ENCODE data around the gene GIPC1. TPM values are rescaled to one million over a fixed set of nuclear protein-coding genes. Genes with fewer than 3 reads are reported as not detected.

GIPC1 gene
- total and polyA plus RNA-seq, 9 of the 15 experiments (the other 6 are each of a cell fraction or from before 2014, with no cell fraction given): 0.49 to 54.7 (median 24.8) TPM

GRCh38 chr19:14496029-14496833 is at the start of gene GIPC1 (continued):
- peak; percentile 71; the same call in 1 of the 2 replicates for TF ChIP-seq MITF (IDR thresholded peaks at IDR 0.05)
- peak; percentile 94 for TF ChIP-seq JUND (IDR thresholded peaks at IDR 0.05; ENCODE audit: borderline replicate concordance, low read depth, low read length)
- TF ChIP-seq JUND (tag; IDR thresholded peaks at IDR 0.05; ENCODE audit: borderline replicate concordance, low read depth, low read length): peak; percentile 15; the same call in 1 of the 3 replicates
- peak; percentile 90 for TF ChIP-seq MYC (IDR thresholded peaks at IDR 0.05; ENCODE audit: low read depth, low read length)
- TF ChIP-seq MYC (CRISPR knock-in tag; IDR thresholded peaks at IDR 0.05; ENCODE audit: borderline replicate concordance, low read depth): no peak; the same call in 1 of the 2 replicates
- TF ChIP-seq KLF13 (tag; IDR thresholded peaks at IDR 0.05; ENCODE audit: borderline replicate concordance, low read depth): no peak
- TF ChIP-seq CTCF (IDR thresholded peaks at IDR 0.05 in 2 of 3, conservative IDR thresholded peaks at IDR 0.05 in 1 of 3; ENCODE audit: insufficient read depth in 2 of 3, low read depth in 1 of 3, low read length in 3 of 3): no peak
- TF ChIP-seq TFAM (CRISPR knock-in tag; conservative IDR thresholded peaks at IDR 0.05): no peak
- no peak for TF ChIP-seq E4F1 (CRISPR knock-in tag; IDR thresholded peaks at IDR 0.05; ENCODE audit: borderline replicate concordance)
- 0 out of 2 replicates have a peak, but pooled peaks have one; percentile 4 for TF ChIP-seq ELF1 (tag; IDR thresholded peaks at IDR 0.05)
- TF ChIP-seq ZNF75A (CRISPR knock-in tag; IDR thresholded peaks at IDR 0.05): no peak
- TF ChIP-seq ZC3H8 (IDR thresholded peaks at IDR 0.05): no peak
- TF ChIP-seq L3MBTL2 (IDR thresholded peaks at IDR 0.05): peak; percentile 98
- TF ChIP-seq FOXP1 (CRISPR knock-in tag; IDR thresholded peaks at IDR 0.05): peak; percentile 73; the same call in 1 of the 2 replicates
- TF ChIP-seq ARHGAP35 (IDR thresholded peaks at IDR 0.05; ENCODE audit: partially characterized antibody): no peak
- no peak for TF ChIP-seq ZBTB26 (CRISPR knock-in tag; IDR thresholded peaks at IDR 0.05)
- peak; percentile 86 to 87 for TF ChIP-seq MAZ (CRISPR knock-in tag; conservative IDR thresholded peaks at IDR 0.05 in 1 of 2, IDR thresholded peaks at IDR 0.05 in 1 of 2)
- peak; percentile 80 for TF ChIP-seq NFYB (IDR thresholded peaks at IDR 0.05; ENCODE audit: extremely low read depth, insufficient read length)

Measured in K562 (cell line).